Measurements from ENCODE around the gene LIME1.
A peak's percentile ranks its signal among the peaks of the same experiment; 100 is the strongest.
"Not testable (repeated sequence)": the region's sequence is repeated elsewhere in the genome, so short reads cannot be mapped to it uniquely, and the experiment has no call there.

Gene LIME1

DNA sequence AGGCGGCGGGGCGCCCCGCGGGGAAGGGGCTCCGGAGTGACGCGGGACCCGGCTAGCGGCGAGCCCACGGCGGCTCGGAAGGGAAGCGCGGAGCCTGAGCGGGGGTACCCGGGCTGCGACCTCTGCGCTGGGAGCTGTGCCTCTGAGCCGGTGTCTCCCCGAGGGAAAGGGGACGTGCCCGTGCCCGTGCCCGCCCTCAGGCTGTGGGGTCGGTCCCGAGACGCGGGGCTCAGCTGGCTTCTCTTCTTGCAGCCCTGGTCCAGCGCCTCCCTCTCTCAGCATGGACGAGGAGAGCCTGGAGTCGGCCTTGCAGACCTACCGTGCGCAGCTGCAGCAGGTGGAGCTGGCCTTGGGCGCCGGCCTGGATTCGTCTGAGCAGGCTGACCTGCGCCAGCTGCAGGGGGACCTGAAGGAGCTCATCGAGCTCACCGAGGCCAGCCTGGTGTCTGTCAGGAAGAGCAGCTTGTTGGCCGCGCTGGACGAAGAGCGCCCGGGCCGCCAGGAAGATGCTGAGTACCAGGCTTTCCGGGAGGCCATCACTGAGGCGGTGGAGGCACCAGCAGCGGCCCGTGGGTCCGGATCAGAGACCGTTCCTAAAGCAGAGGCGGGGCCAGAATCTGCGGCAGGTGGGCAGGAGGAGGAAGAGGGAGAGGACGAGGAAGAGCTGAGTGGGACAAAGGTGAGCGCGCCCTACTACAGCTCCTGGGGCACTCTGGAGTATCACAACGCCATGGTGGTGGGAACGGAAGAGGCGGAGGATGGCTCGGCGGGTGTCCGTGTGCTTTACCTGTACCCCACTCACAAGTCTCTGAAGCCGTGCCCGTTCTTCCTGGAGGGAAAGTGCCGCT, 27.9 kb upstream of the LIME1 start:
- DNase-seq (ENCODE audit: low read depth): peak; percentile 28

DNA sequence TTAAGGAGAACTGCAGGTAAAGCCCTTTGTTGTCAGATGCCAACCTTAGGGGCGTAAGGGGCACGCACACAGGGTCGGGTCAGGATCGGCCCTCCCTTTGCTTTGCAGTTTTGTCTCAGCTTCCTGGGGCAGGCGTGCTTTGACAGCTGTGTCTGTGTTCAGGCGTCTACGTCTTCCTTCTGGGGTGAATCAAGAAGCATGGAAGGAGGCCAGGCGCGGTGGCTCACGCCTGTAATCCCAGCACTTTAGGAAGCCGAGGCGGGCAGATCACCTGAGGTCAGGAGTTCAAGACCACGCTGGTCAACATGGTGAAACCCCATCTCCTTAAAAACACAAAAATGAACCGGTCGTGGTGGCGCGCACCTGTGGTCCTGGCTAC, 27.3 kb upstream of the LIME1 start:
- no peak for DNase-seq (ENCODE audit: low read depth)

DNA sequence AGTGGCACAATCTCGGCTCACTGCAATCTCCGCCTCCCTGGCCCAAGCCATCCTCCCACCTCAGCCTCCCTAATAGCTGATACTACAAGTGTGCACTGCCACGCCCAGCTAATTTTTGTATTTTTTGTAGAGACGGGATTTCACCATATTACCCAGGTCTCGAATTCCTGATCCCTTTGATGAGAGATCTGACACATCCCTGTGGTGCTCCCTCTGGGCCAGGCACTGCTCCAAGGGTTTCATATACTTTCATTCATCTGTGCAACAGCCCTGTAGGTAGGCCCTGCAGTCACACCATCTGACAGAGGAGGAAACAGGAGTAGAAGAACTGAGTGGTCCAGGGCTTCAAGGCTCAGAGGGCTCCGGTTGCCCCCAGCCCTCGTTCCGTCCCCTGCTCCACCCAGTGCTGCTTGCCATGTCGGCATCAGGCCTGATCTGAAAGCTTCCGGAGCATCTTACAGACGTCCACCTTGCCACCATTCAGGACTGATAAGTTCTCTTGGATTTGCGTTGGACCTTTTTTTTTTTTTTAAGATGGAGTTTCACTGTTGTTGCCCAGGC, 25.3 kb upstream of the LIME1 start:
- DNase-seq (ENCODE audit: low read depth): no peak

- no peak for DNase-seq (ENCODE audit: low read depth)
These were observed 24.3 kb upstream of the LIME1 start for GRCh38 chr20:63712191-63712590.

- DNase-seq (ENCODE audit: low read depth): no peak
These were observed 21.6 kb upstream of the LIME1 start for GRCh38 chr20:63714858-63715257.

GRCh38 chr20:63718996-63719395, 17.5 kb upstream of the LIME1 start:
- DNase-seq (ENCODE audit: low read depth): no peak

DNA sequence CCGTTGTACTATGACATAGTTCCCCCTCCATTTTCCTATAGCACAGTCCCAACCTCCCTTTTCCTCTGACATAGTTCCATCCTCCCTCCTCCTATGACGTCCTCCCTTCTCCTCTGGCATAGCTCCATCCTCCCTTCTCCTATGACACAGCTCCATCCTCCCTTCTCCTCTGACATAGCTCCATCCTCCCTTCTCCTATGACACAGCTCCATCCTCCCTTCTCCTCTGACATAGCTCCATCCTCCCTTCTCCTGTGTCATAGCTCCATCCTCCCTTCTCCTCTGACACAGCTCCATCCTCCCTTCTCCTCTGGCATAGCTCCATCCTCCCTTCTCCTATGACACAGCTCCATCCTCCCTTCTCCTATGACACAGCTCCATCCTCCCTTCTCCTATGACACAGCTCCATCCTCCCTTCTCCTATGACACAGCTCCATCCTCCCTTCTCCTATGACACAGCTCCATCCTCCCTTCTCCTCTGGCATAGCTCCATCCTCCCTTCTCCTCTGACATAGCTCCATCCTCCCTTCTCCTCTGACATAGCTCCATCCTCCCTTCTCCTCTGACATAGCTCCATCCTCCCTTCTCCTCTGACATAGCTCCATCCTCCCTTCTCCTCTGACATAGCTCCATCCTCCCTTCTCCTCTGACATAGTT, 13.4 kb upstream of the LIME1 start:
- not testable (repeated sequence) for DNase-seq (ENCODE audit: low read depth)

DNA sequence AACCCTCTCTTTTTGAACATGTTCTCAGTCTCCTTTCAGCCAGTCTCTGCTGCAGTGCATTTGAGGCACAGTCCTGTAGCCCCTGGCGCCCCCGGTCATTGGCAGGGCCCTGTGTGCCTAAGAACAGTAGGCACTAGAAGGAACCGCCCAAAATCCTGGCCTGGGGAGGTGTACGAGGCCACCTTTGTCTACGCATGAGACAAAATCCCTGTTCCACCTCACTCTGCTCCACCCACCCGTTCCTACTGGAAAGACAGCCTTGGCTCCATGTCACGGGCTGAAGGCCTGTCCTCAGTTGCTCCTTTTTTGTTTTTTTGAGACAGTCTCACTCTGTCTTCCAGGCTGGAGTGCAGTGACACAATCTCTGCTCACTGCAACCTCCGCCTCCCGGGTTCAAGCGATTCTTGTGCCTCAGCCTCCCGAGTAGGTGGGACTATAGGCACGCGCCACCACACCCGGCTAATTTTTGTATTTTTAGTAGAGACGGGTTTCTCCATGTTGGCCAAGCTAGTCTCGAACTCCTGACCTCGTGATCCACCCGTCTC, 6.2 kb upstream of the LIME1 start:
- DNase-seq (ENCODE audit: low read depth): not testable (repeated sequence)

DNA sequence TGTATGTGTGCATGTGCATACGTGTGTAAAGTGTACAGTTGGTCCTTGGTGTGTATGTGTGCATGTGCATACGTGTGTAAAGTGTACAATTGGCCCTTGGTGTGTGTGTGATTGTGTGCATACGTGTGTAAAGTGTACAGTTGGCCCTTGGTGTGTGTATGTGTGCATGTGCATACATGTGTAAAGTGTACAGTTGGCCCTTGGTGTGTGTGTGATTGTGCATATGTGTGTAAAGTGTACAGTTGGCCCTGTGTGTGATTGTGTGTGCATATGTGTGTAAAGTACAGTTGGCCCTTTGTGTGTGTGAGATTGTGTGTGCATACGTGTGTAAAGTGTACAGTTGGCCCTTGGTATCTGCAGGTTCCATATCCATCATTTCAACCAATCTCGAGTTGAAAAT, 5.1 kb upstream of the LIME1 start:
- DNase-seq (ENCODE audit: low read depth): no peak

- no peak for DNase-seq (ENCODE audit: low read depth)
These were observed 4.1 kb upstream of the LIME1 start for GRCh38 chr20:63732118-63733095.

- DNase-seq (ENCODE audit: low read depth): no peak
These were observed 3.3 kb upstream of the LIME1 start for GRCh38 chr20:63733117-63733516.

- no peak for DNase-seq (ENCODE audit: low read depth)
These were observed 2.8 kb upstream of the LIME1 start for GRCh38 chr20:63733579-63734081.

- no peak for DNase-seq (ENCODE audit: low read depth)
These were observed 2.1 kb upstream of the LIME1 start for GRCh38 chr20:63734111-63734945.

DNA sequence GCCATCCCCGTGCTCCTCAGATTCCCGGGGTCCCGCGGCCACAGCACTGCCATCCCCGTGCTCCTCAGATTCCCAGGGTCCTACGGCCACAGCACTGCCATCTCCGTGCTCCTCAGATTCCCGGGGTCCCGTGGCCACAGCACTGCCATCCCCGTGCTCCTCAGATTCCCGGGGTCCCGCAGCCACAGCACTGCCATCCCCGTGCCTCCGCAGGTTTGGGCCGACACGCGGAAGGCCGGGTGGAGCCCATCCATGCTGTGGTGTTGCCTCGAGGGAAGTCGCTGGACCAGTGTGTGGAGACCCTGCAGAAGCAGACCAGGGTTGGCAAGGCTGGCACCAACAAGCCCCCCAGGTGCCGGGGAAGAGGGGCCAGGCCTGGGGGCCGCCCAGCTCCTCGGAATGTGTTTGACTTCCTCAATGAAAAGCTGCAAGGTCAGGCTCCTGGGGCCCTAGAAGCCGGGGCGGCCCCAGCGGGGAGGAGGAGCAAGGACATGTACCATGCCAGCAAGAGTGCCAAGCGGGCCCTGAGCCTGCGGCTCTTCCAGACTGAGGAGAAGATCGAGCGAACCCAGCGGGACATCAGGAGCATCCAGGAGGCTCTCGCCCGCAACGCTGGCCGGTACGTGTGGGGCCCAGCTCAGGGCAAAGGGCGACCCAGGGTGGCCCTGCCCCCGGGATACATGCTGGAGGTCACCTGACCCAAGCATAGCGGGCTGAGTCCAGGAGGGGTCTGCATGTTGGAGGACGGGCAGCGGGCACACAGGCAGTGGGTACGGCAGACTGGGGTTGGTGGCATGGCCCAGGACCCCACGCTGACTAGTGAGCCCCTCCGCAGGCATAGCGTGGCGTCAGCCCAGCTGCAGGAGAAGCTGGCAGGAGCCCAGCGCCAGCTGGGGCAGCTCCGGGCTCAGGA, 1.3 kb upstream of the LIME1 start:
- no peak for DNase-seq (ENCODE audit: low read depth)

GRCh38 chr20:63736893-63737694, 630 bp downstream of the LIME1 start:
- no peak for DNase-seq (ENCODE audit: low read depth)

GRCh38 chr20:63737695-63737944, 1.2 kb downstream of the LIME1 start:
- no peak for DNase-seq (ENCODE audit: low read depth)

DNA sequence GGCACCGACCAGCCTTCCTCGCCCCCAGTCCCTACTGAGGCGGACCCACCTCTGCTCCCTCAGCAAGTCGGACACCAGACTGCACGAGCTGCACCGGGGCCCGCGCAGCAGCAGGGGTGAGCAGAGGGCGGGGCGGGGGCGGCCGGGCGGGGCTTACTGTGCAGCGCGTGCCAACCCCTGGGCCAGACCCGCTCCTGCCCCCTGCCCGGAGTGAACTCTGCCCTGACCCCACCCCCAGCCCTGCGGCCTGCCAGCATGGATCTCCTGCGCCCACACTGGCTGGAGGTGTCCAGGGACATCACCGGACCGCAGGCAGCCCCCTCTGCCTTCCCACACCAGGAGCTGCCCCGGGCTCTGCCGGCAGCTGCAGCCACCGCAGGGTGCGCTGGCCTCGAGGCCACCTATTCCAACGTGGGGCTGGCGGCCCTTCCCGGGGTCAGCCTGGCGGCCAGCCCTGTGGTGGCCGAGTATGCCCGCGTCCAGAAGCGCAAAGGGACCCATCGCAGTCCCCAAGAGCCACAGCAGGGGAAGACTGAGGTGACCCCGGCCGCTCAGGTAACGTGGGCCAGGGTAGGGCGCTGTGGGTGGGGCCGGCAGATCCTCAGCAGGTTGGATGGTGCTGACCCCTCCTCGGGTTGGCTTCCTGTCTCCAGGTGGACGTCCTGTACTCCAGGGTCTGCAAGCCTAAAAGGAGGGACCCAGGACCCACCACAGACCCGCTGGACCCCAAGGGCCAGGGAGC, 1.7 kb downstream of the LIME1 start:
- DNase-seq (ENCODE audit: low read depth): no peak

GRCh38 chr20:63738687-63739129, 2.2 kb downstream of the LIME1 start:
- DNase-seq (ENCODE audit: low read depth): no peak
